PC-9 (cell line): ENCODE results near the gene HRNR.

ENCODE experiments used
- EZH2 ChIP-seq: fragments of 200-600 bp; sonication (generic); IDR thresholded peaks from 2 replicates; pipeline ENCODE4 v1.8.0; 2017; ENCODE audit warnings: antibody characterized with exemption, low read depth
- TF ChIP-seq, protein P1 (sequence below): fragments of 200-600 bp; sonication (generic); conservative IDR thresholded peaks from 2 replicates; pipeline ENCODE4 v1.6.1; 2017; ENCODE audit warnings: mixed run types, antibody characterized with exemption, mild to moderate bottlenecking, moderate library complexity

DNA sequence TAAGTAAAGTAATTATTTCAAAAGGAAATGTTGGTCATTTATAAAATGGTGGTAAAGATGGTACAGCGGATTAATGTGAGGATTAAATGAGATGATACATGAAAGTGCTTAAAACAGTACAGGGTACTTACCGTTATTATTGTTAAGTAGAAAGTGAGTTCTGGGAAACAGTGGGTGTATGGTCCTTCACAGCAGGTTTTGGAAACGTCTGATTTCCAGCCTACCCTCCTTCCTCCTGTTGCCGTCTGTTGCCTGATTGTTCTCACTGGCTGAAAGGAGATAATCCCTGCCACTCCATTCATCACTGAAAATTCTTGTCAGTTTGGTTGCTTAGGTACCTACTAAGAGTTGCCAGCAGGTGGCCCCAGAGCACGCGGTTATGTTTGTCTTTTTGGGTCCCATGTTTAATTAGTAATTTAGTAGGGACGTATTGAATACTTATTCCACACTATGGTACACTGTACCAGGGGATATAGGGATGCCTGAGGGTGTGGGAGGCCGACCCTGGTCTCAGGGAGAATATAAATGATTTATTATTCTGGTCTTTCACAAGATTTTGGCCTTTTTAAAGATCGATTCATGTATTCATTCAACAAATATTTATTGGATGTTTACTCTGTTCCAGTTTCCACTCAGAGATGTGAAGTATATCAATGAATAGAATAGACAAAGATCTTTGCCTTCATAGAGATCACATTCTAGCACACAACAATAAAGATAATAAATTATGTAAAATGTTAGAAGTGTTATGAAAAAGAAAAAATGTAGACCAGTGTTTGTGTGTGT, 34.1 kb downstream of the HRNR start:
- TF ChIP-seq, protein P1, sequence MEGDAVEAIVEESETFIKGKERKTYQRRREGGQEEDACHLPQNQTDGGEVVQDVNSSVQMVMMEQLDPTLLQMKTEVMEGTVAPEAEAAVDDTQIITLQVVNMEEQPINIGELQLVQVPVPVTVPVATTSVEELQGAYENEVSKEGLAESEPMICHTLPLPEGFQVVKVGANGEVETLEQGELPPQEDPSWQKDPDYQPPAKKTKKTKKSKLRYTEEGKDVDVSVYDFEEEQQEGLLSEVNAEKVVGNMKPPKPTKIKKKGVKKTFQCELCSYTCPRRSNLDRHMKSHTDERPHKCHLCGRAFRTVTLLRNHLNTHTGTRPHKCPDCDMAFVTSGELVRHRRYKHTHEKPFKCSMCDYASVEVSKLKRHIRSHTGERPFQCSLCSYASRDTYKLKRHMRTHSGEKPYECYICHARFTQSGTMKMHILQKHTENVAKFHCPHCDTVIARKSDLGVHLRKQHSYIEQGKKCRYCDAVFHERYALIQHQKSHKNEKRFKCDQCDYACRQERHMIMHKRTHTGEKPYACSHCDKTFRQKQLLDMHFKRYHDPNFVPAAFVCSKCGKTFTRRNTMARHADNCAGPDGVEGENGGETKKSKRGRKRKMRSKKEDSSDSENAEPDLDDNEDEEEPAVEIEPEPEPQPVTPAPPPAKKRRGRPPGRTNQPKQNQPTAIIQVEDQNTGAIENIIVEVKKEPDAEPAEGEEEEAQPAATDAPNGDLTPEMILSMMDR = peak; percentile 86
- TF ChIP-seq EZH2 = no peak
